ENCODE results near the gene NR2F2. TPM values are rescaled to one million over a fixed set of nuclear protein-coding genes. Genes with fewer than 3 reads are reported as not detected.
A peak's percentile ranks its signal among the peaks of the same experiment; 100 is the strongest.

Gene NR2F2
- total and polyA plus RNA-seq, 10 donors, result 18.6 to 256 (median 111) TPM

DNA sequence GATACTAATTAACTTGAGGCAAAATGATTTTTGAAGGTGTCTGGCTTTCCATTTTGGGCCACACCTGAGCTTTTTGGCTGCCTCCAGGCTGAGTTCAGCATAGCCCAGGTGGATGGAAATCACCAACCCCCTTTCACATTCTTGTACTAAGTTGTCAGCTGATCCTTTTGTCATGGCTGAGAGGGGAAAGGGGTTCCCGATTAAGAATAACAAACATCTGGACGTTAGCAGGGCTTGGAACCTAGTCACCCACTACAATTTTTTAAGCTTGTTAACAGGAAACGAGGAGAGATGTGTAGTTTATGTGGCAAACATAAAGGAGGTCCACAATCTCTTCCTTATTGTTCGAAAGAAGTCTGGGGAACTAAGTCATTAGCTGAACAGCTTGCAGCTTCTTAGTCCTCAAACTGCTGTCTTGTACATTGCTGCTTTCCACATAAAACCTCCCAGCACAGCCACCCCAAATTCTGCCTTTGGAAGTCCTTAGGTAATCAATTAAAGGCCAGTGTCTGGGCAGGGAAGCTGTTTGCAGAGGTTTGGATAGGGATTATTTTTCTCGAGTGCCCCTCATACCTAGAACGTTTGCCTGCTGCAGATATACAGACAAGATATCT lies 5.0 kb downstream of the NR2F2 start:
- intact Hi-C loops (cut with DNase I; ENCODE audit: low total_unique reads), result no loop called here
- Histone ChIP-seq H3K27ac (peak overlapping the region; percentile 72 to 93 (median 90)), H3K9me3 (peaks cover 0 to 15% (median 0%) of the 10 kb centered on the region in 8 donors), H3K4me1 (peaks cover 0 to 23% (median 1%) of the 10 kb centered on the region in 6 donors), H3K4me3 (peak overlapping the region; percentile 30 to 80 (median 56)), H3K27me3 (replicated peaks in 1 of 7) (peaks cover 0 to 99% (median 33%) of the 10 kb centered on the region in 7 donors), H3K36me3 (peaks cover 0 to 41% (median 8%) of the 10 kb centered on the region in 6 donors)
- TF ChIP-seq POLR2A (IDR thresholded peaks at IDR 0.05) (no peak), POLR2AphosphoS5 (IDR thresholded peaks at IDR 0.05) (no peak)
- TF ChIP-seq, protein P1, sequence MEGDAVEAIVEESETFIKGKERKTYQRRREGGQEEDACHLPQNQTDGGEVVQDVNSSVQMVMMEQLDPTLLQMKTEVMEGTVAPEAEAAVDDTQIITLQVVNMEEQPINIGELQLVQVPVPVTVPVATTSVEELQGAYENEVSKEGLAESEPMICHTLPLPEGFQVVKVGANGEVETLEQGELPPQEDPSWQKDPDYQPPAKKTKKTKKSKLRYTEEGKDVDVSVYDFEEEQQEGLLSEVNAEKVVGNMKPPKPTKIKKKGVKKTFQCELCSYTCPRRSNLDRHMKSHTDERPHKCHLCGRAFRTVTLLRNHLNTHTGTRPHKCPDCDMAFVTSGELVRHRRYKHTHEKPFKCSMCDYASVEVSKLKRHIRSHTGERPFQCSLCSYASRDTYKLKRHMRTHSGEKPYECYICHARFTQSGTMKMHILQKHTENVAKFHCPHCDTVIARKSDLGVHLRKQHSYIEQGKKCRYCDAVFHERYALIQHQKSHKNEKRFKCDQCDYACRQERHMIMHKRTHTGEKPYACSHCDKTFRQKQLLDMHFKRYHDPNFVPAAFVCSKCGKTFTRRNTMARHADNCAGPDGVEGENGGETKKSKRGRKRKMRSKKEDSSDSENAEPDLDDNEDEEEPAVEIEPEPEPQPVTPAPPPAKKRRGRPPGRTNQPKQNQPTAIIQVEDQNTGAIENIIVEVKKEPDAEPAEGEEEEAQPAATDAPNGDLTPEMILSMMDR (IDR thresholded peaks at IDR 0.05 in 8 of 11, conservative IDR thresholded peaks at IDR 0.05 in 3 of 11), result no peak
- WGBS, 5 donors, result 5 to 12% (median 6%) methylated on average over 6 of the region's 6 CpGs
- no peak for DNase-seq

DNA sequence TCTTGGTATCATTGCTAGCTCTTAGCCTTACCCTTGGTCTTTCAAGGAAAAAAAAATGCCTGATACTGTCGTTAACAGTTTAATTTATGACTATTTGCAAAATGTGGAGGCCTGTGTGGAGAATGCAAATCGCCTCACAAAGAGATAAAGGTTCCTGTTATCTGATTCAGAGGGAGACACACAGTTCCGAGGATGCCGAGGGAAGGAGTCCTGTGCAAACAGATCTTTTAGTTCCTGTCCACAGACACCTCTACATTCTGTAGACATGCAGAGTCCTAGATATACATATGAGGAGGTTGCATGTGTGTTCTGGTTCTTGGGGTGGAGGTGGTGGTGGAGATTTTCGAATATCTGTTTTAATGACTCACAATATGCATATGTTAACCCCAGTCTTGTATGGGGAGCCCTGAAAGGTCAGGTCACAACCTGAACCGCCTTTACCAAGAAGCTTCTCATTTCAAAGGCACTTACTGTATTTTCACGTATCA lies 5.7 kb downstream of the NR2F2 start:
- H3K4me3 ChIP-seq, result peak overlapping the region; percentile 30 to 80 (median 56)
- peaks cover 0 to 25% (median 0%) of the 10 kb centered on the region in 6 donors for H3K4me1 ChIP-seq
- TF ChIP-seq, protein P1 (IDR thresholded peaks at IDR 0.05 in 8 of 11, conservative IDR thresholded peaks at IDR 0.05 in 3 of 11), result no peak
- no peak for TF ChIP-seq POLR2AphosphoS5 (IDR thresholded peaks at IDR 0.05)
- no peak for TF ChIP-seq POLR2A (IDR thresholded peaks at IDR 0.05)
- H3K27ac ChIP-seq, result peak overlapping the region; percentile 72 to 93 (median 90)
- WGBS, 5 donors, result 9 to 15% (median 11%) methylated on average over 7 of the region's 7 CpGs
- no peak for DNase-seq
- peaks cover 0 to 17% (median 0%) of the 10 kb centered on the region in 8 donors for H3K9me3 ChIP-seq
- peaks cover 0 to 100% (median 38%) of the 10 kb centered on the region in 7 donors for H3K27me3 ChIP-seq (replicated peaks in 1 of 7)
- intact Hi-C loops (cut with DNase I; ENCODE audit: low total_unique reads), result no loop called here
- peaks cover 0 to 45% (median 8%) of the 10 kb centered on the region in 6 donors for H3K36me3 ChIP-seq

DNA sequence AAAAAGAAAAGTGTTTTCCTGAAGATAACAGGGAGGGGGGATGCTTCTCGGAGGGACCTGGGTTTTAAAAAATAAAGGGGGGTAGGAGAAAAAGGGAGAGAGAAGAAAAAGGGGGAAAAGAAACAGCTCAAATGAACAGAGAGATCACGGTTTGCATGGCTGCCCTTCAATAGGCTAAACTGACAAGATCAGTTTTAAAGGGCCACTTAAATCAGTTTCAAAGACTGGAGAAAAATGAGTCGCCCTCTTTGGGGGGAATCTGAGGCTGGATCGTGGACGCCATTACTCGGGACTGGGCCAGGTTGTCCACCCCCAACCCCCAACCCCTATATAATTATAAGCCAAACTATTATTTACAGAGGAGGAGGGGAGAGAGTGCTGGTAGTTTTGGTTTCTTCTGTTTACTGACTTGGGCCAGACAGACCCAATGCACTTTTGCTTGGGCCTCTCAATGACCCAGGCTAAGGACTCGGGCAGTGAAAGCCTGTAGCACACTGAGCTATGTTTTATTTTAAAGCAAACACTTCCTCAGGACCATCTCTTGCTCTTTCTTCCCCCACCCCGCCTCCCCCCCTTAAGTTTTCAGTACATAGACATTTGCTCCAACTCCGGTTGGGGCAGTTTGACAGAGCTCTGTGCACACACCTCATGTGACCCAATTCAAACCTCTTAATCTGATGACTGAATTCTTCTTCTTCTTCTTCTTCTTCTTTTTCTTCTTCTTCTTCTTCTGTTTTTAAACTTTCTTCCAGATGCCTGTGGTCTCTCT lies 6.3 kb downstream of the NR2F2 start:
- Histone ChIP-seq H3K4me3 (peak overlapping the region; percentile 30 to 80 (median 56)), H3K27me3 (replicated peaks in 1 of 7) (peaks cover 0 to 100% (median 39%) of the 10 kb centered on the region in 7 donors), H3K4me1 (peaks cover 0 to 20% (median 0%) of the 10 kb centered on the region in 6 donors), H3K27ac (peak overlapping the region; percentile 72 to 93 (median 90)), H3K9me3 (peaks cover 0 to 17% (median 0%) of the 10 kb centered on the region in 8 donors), H3K36me3 (peaks cover 0 to 45% (median 8%) of the 10 kb centered on the region in 6 donors)
- no peak for DNase-seq
- intact Hi-C loops (cut with DNase I; ENCODE audit: low total_unique reads), result no loop called here
- TF ChIP-seq POLR2AphosphoS5 (IDR thresholded peaks at IDR 0.05), result no peak
- peak in 1 of 3 donors; percentile 5 for TF ChIP-seq POLR2A (IDR thresholded peaks at IDR 0.05)
- 11 to 18% (median 15%) methylated on average over 9 of the region's 9 CpGs for WGBS, 5 donors

- H3K36me3 ChIP-seq, result peaks cover 0 to 45% (median 8%) of the 10 kb centered on the region in 6 donors
- peaks cover 0 to 9% (median 0%) of the 10 kb centered on the region in 8 donors for H3K9me3 ChIP-seq
- peak overlapping the region; percentile 30 to 80 (median 56) for H3K4me3 ChIP-seq
- H3K4me1 ChIP-seq, result peaks cover 0 to 16% (median 0%) of the 10 kb centered on the region in 6 donors
- peak overlapping the region; percentile 72 to 93 (median 90) for H3K27ac ChIP-seq
- DNase-seq, result no peak
- intact Hi-C loops (cut with DNase I; ENCODE audit: low total_unique reads), result no loop called here
- TF ChIP-seq POLR2A (IDR thresholded peaks at IDR 0.05) (no peak), POLR2AphosphoS5 (IDR thresholded peaks at IDR 0.05) (no peak)
- TF ChIP-seq, protein P1 (IDR thresholded peaks at IDR 0.05 in 8 of 11, conservative IDR thresholded peaks at IDR 0.05 in 3 of 11), result no peak
- peaks cover 0 to 100% (median 41%) of the 10 kb centered on the region in 7 donors for H3K27me3 ChIP-seq (replicated peaks in 1 of 7)
- 5 to 15% (median 11%) methylated on average over 14 of the region's 14 CpGs for WGBS, 5 donors
These were observed 7.0 kb downstream of the NR2F2 start for GRCh38 chr15:96337365-96338023.

Measured in spleen (tissue), 11 donors.